Transverse colon (tissue), 4 donors: ENCODE data around the gene SNX33. TPM values are rescaled to one million over a fixed set of nuclear protein-coding genes. Genes with fewer than 3 reads are reported as not detected.
A peak's percentile ranks its signal among the peaks of the same experiment; 100 is the strongest.

Experiments
- DNase-seq: peaks from one replicate; pipeline ENCODE4 v3.0.0-alpha.2; 2019
- H3K27ac ChIP-seq, 4 donors: fragments of 200-600 bp; sonication (generic); 2 replicates each; pipeline ENCODE4 v1.5.1; 2016 to 2018; ENCODE audit warnings: inconsistent platforms in 4 of 4
- H3K27me3 ChIP-seq: fragments of 200-600 bp; sonication (generic); 2 replicates; pipeline ENCODE4 v1.5.1; 2017; ENCODE audit warnings: inconsistent platforms
- H3K36me3 ChIP-seq, 4 donors: fragments of 200-600 bp; sonication (generic); 2 replicates each; pipeline ENCODE4 v1.5.1; 2017 to 2019; ENCODE audit warnings: inconsistent platforms in 4 of 4
- H3K4me1 ChIP-seq, 4 donors: fragments of 200-600 bp; sonication (generic); 2 replicates each; pipeline ENCODE4 v1.5.1; 2017 to 2020; ENCODE audit warnings: inconsistent platforms in 4 of 4
- H3K4me3 ChIP-seq, 4 donors: fragments of 200-600 bp; sonication (generic); 1 replicate in 1 of 4; 2 replicates in 3 of 4; pipeline versions ENCODE4 v1.5.1 to v1.6.1; 2017 to 2019; ENCODE audit warnings: inconsistent platforms in 4 of 4
- H3K9me3 ChIP-seq, 2 donors: fragments of 200-600 bp; sonication (generic); 2 replicates each; pipeline ENCODE4 v1.5.1; 2017 to 2019; ENCODE audit warnings: inconsistent platforms in 2 of 2
- EP300 ChIP-seq: sonication (generic); formaldehyde crosslinking; IDR thresholded peaks from one replicate; pipeline ENCODE4 v1.6.1; 2017; ENCODE audit warnings: antibody characterized with exemption, low read depth
- POLR2A ChIP-seq: fragments of 450-650 bp; IDR thresholded peaks from one replicate; pipeline ENCODE4 v1.6.1; 2016; ENCODE audit warnings: antibody characterized with exemption, mild to moderate bottlenecking, moderate library complexity
- POLR2AphosphoS5 ChIP-seq, 3 donors: sonication (generic); formaldehyde crosslinking; IDR thresholded peaks; one replicate each; pipeline ENCODE4 v1.6.1; 2016; ENCODE audit warnings: antibody characterized with exemption in 3 of 3
- WGBS, 2 donors: methylation state at CpG; one replicate each; pipeline ENCODE4 v1.1.5; 2018; ENCODE audit warnings: low coverage in 1 of 2; 5-methylcytosine and 5-hydroxymethylcytosine counted together
- in situ Hi-C, 4 donors: fragments of 200-750 bp; cut with MboI; loops; one replicate each; pipeline versions ENCODE4 v1.15.0 to v1.15.1; 2017; ENCODE audit warnings: low sequenced_read_pairs in 3 of 4, low pct_ligation_motif_present in 1 of 4, low pct_unique_long_range_greater_than_20kb in 1 of 4
- intact Hi-C: fragments of 100-400 bp; cut with DNase I; formaldehyde crosslinking; loops from one replicate; pipeline ENCODE4 v1.15.1; 2023; ENCODE audit warnings: low total_unique reads
- total RNA-seq, 4 donors: library from RNA; depleted of rRNA; stranded (reverse); fragments of >200 nt; gene quantifications; one replicate each; pipeline ENCODE4 v1.1.0, GENCODE V29; 2016
- TF ChIP-seq, protein P1 (sequence below), 5 experiments: fragments of 200-600 bp in 3 of 5; fragments of 450-650 bp in 2 of 5; sonication (generic) in 3 of 5; IDR thresholded peaks; 1 replicate in 2 of 5; 2 replicates in 3 of 5; pipeline ENCODE4 v1.5.1; 2016 to 2017; ENCODE audit warnings: antibody characterized with exemption in 5 of 5, inconsistent platforms in 3 of 5, mild to moderate bottlenecking in 2 of 5, moderate library complexity in 1 of 5

The SNX33 gene, protein sequence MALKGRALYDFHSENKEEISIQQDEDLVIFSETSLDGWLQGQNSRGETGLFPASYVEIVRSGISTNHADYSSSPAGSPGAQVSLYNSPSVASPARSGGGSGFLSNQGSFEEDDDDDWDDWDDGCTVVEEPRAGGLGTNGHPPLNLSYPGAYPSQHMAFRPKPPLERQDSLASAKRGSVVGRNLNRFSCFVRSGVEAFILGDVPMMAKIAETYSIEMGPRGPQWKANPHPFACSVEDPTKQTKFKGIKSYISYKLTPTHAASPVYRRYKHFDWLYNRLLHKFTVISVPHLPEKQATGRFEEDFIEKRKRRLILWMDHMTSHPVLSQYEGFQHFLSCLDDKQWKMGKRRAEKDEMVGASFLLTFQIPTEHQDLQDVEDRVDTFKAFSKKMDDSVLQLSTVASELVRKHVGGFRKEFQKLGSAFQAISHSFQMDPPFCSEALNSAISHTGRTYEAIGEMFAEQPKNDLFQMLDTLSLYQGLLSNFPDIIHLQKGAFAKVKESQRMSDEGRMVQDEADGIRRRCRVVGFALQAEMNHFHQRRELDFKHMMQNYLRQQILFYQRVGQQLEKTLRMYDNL
- total RNA-seq: 10 to 100 TPM; 26.5 to 52.0 (median 36.5) TPM

DNA sequence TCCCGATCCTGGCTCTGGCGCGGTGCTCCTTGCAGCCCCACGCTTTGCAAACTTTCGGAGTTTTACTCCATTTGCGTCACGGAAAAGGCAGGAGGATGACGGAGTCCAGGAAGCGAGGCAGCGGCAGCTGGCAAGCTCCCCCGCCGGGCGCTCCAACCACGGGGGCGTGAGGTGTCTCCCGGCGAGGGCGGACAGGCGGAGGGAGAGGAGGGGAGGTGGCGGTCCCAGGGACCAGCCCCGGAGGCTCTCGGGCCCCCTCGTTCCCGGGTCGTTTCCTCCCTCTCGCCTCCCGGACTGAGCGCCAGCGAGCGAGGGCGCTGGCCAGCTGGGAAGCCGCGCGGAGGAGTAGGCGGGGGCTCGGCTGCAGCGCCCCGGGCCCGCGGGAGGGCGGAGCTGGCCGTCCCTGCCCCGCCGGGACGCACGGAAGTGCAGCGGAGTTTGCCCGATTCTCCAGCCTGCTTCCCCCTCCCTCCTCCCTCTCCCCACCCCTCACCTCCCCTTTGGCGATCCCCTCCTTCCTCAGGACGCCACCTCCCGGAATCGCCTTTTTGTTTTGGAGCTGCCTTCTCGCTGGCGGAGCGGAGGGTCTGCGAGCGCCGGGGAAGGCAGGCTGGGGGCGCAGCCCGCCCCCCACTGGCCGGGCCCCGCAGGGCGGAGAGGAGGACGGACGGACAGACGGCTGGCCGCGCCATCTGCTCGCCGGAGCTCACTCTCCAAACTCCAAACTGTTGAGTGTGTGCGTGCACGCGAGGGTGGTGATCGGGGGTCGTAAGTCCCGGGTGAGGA, at the start of gene SNX33:
SNX33 (plus strand) TSS at position 543 of the 786 bp plus-strand sequence. CDS start 1,191 bp downstream, outside the sequence.
- Histone ChIP-seq H3K27ac (peak within 1 kb of the TSS; percentile 93 to 96 (median 94)), H3K4me1 (peaks cover 44 to 55% (median 49%) of the 10 kb centered on the region in 4 donors), H3K9me3 (no peaks in the 10 kb centered on the region), H3K27me3 (no peaks in the 10 kb centered on the region), H3K36me3 (no peaks in the 10 kb centered on the region), H3K4me3 (peak within 1 kb of the TSS; percentile 66 to 90 (median 80))
- intact Hi-C loops: no loop called here
- peak; percentile 84 for DNase-seq
- TF ChIP-seq EP300 (no peak), POLR2AphosphoS5 (IDR thresholded peaks at IDR 0.05) (peak; percentile 72 to 94 (median 92)), POLR2A (peak; percentile 90)
- TF ChIP-seq, protein P1, sequence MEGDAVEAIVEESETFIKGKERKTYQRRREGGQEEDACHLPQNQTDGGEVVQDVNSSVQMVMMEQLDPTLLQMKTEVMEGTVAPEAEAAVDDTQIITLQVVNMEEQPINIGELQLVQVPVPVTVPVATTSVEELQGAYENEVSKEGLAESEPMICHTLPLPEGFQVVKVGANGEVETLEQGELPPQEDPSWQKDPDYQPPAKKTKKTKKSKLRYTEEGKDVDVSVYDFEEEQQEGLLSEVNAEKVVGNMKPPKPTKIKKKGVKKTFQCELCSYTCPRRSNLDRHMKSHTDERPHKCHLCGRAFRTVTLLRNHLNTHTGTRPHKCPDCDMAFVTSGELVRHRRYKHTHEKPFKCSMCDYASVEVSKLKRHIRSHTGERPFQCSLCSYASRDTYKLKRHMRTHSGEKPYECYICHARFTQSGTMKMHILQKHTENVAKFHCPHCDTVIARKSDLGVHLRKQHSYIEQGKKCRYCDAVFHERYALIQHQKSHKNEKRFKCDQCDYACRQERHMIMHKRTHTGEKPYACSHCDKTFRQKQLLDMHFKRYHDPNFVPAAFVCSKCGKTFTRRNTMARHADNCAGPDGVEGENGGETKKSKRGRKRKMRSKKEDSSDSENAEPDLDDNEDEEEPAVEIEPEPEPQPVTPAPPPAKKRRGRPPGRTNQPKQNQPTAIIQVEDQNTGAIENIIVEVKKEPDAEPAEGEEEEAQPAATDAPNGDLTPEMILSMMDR (IDR thresholded peaks at IDR 0.05): peak; percentile 40 to 73 (median 56)
- 0% methylated on average over 45 of the region's 76 CpGs; no CpG with 5 or more reads in 1 of the 2 donors for WGBS, 2 donors
- in situ Hi-C loops: loop anchor here in 3 of 4 donors (25.0 kb wide), 1 partner anchor 285 kb away; the partner anchor contains the start of gene MAN2C1 (in 3 of the 3)

DNA sequence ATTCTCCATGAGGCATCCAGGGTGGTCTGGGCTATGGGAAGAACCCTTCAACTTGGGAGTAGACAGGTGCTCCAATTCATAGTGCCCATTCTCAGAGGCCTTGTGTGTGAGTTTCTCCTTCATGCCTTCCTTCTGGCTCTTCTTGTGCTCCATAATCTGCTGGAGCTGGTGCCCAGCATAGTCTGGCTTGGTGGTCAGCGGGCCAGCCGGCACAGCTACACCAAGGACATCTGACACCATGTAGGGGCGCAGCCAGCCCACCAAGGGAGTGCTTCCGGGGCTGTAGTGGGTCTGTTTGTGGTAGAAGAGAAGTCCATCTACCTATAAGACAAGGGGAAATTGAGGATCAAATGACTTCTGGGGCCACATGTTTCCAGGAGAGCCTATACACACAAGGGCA, 49.4 kb upstream of the SNX33 start:
- in situ Hi-C loops (no loop called here), intact Hi-C loops (no loop called here)
- Histone ChIP-seq H3K27me3 (no peaks in the 10 kb centered on the region), H3K4me3 (no peak overlapping the region), H3K36me3 (peaks cover 0 to 22% (median 4%) of the 10 kb centered on the region in 4 donors), H3K27ac (peak overlapping the region; percentile 7 to 15 (median 14)), H3K4me1 (peaks cover 0 to 12% (median 0%) of the 10 kb centered on the region in 4 donors), H3K9me3 (no peaks in the 10 kb centered on the region)
- DNase-seq: no peak
- TF ChIP-seq POLR2AphosphoS5 (IDR thresholded peaks at IDR 0.05) (no peak), EP300 (no peak), POLR2A (no peak)
- TF ChIP-seq, protein P1 (IDR thresholded peaks at IDR 0.05): no peak
- WGBS, 2 donors: 99% methylated on average over 4 of the region's 4 CpGs; no CpG with 5 or more reads in 1 of the 2 donors

DNA sequence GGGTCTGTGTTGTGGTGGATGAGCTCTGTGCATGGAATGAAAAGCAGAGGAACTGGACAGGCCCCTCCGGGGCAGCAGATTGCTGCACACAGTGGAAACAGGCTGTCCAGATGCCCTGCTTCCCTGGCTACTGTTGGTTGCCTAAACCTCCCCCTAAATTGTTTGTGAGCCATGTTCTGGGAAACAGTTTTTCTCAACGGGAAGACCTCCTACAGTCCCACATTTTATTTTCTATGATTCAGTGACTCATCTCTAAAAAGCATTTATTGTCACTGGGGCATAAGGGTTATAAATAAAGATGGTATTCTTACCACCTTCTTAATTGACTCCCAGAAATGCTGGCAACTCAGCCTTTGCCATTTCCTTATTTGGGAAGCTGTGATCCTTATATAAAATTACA, 48.3 kb upstream of the SNX33 start:
- 63% methylated on average over 2 of the region's 2 CpGs; no CpG with 5 or more reads in 1 of the 2 donors for WGBS, 2 donors
- DNase-seq: no peak
- Histone ChIP-seq H3K27me3 (no peaks in the 10 kb centered on the region), H3K9me3 (no peaks in the 10 kb centered on the region), H3K27ac (peak overlapping the region; percentile 7 to 62 (median 16)), H3K4me3 (no peak overlapping the region), H3K4me1 (peaks cover 0 to 12% (median 0%) of the 10 kb centered on the region in 4 donors), H3K36me3 (peaks cover 0 to 22% (median 4%) of the 10 kb centered on the region in 4 donors)
- in situ Hi-C loops (no loop called here), intact Hi-C loops (no loop called here)
- TF ChIP-seq POLR2A (no peak), POLR2AphosphoS5 (IDR thresholded peaks at IDR 0.05) (no peak), EP300 (no peak)
- TF ChIP-seq, protein P1 (IDR thresholded peaks at IDR 0.05): no peak
